GM19023 (cell line): Measurements from ENCODE around the gene STMP1.
"Not testable (repeated sequence)": the region's sequence is repeated elsewhere in the genome, so short reads cannot be mapped to it uniquely, and the experiment has no call there.

Experiments
- ATAC-seq: cut with Tn5 transposase; IDR thresholded peaks from one replicate; pipeline ENCODE4 v1.9.1; 2021; ENCODE audit warnings: mild to moderate bottlenecking, moderate library complexity; ENCODE audit not compliant: unreplicated experiment

Gene STMP1

GRCh38 chr7:135664046-135664589 is 1.8 kb downstream of the STMP1 start:
- no peak for ATAC-seq

- ATAC-seq, result no peak
Observed at GRCh38 chr7:135665042-135665441, 2.7 kb downstream of the STMP1 start.

- no peak for ATAC-seq
Observed at GRCh38 chr7:135666156-135666555, 3.8 kb downstream of the STMP1 start.

- ATAC-seq, result no peak
Observed at GRCh38 chr7:135666846-135667245, 4.5 kb downstream of the STMP1 start.

- not testable (repeated sequence) for ATAC-seq
Observed at GRCh38 chr7:135667626-135668025, 5.3 kb downstream of the STMP1 start.

GRCh38 chr7:135668852-135669395 is 6.6 kb downstream of the STMP1 start:
- ATAC-seq, result not testable (repeated sequence)

GRCh38 chr7:135669774-135670173 is 7.5 kb downstream of the STMP1 start:
- no peak for ATAC-seq

GRCh38 chr7:135670179-135670578 is 7.9 kb downstream of the STMP1 start:
- ATAC-seq, result no peak

- ATAC-seq, result no peak
Observed at GRCh38 chr7:135672560-135673359, 10.4 kb downstream of the STMP1 start.

GRCh38 chr7:135673360-135673706 is 11.0 kb downstream of the STMP1 start:
- ATAC-seq, result no peak

- ATAC-seq, result no peak
Observed at GRCh38 chr7:135678612-135679575, 16.6 kb downstream of the STMP1 start.

- ATAC-seq, result no peak
Observed at GRCh38 chr7:135681762-135682161, 19.4 kb downstream of the STMP1 start.

- ATAC-seq, result no peak
Observed at GRCh38 chr7:135682191-135682590, 19.9 kb downstream of the STMP1 start.

GRCh38 chr7:135683609-135684008 is 21.3 kb downstream of the STMP1 start:
- no peak for ATAC-seq

GRCh38 chr7:135684136-135684535 is 21.8 kb downstream of the STMP1 start:
- no peak for ATAC-seq

GRCh38 chr7:135684699-135685098 is 22.4 kb downstream of the STMP1 start:
- ATAC-seq, result no peak

- ATAC-seq, result no peak
Observed at GRCh38 chr7:135685306-135686084, 23.2 kb downstream of the STMP1 start.

- ATAC-seq, result no peak
Observed at GRCh38 chr7:135687466-135687865, 25.2 kb downstream of the STMP1 start.

- ATAC-seq, result no peak
Observed at GRCh38 chr7:135690566-135690965, 28.3 kb downstream of the STMP1 start.

GRCh38 chr7:135692055-135692454 is 29.7 kb downstream of the STMP1 start:
- ATAC-seq, result no peak
